ENCODE data around the gene WFIKKN2.

- TF ChIP-seq POLR2A (IDR thresholded peaks at IDR 0.05; ENCODE audit: low read length), result no peak
- no peak for TF ChIP-seq ELK1 (IDR thresholded peaks at IDR 0.05; ENCODE audit: low read depth, low read length)
- no peak for TF ChIP-seq PHF8 (IDR thresholded peaks at IDR 0.05; ENCODE audit: borderline replicate concordance, low read depth)
- no peak for TF ChIP-seq CTCF (IDR thresholded peaks at IDR 0.05)
Observed at GRCh38 chr17:50839591-50840310, 4.4 kb downstream of the WFIKKN2 start.

All from A549 (cell line).